Mesenchymal stem cell (in vitro differentiated cells and primary cell): Measurements from ENCODE around the gene MACROH2A1.
A peak's percentile ranks its signal among the peaks of the same experiment; 100 is the strongest.

Experiments used
- DNase-seq: peaks from one replicate; pipeline ENCODE4 v3.0.0-alpha.2; 2013
- H2AFZ ChIP-seq: one replicate; pipeline ENCODE4 v1.6.1; 2013; ENCODE audit warnings: low read depth, mild to moderate bottlenecking, control low read depth, inconsistent platforms, low read length, moderate library complexity
- H2AK5ac ChIP-seq: 2 replicates; pipeline ENCODE4 v1.6.1; 2013; ENCODE audit warnings: low read length, moderate library complexity, mild to moderate bottlenecking, inconsistent platforms; ENCODE audit not compliant: severe bottlenecking
- H2BK120ac ChIP-seq: one replicate; pipeline ENCODE4 v1.6.1; 2013; ENCODE audit warnings: low read depth, mild to moderate bottlenecking, inconsistent platforms, low read length, moderate library complexity
- H2BK12ac ChIP-seq, 2 experiments: one replicate each; pipeline ENCODE4 v1.6.1; 2013; ENCODE audit warnings: inconsistent platforms in 2 of 2, low read length in 2 of 2, mild to moderate bottlenecking in 2 of 2, moderate library complexity in 2 of 2, control low read depth in 1 of 2
- H2BK15ac ChIP-seq: one replicate; pipeline ENCODE4 v1.6.1; 2013; ENCODE audit warnings: mild to moderate bottlenecking, low read depth, inconsistent platforms; ENCODE audit not compliant: poor library complexity, severe bottlenecking
- H2BK5ac ChIP-seq: 2 replicates; pipeline ENCODE4 v1.6.1; 2013; ENCODE audit warnings: low read depth, mild to moderate bottlenecking, low read length, control low read depth, inconsistent platforms; ENCODE audit not compliant: poor library complexity, severe bottlenecking
- H3K14ac ChIP-seq, 2 experiments: one replicate each; pipeline ENCODE4 v1.6.1; 2013; ENCODE audit warnings: inconsistent platforms in 2 of 2, low read length in 2 of 2, control low read depth in 1 of 2, mild to moderate bottlenecking in 1 of 2, moderate library complexity in 1 of 2
- H3K18ac ChIP-seq, 2 experiments: one replicate each; pipeline ENCODE4 v1.6.1; 2013; ENCODE audit warnings: inconsistent platforms in 2 of 2, low read length in 2 of 2, control low read depth in 1 of 2, low read depth in 1 of 2, mild to moderate bottlenecking in 1 of 2
- H3K23ac ChIP-seq, 2 experiments: one replicate each; pipeline ENCODE4 v1.6.1; 2013; ENCODE audit warnings: inconsistent platforms in 2 of 2, low read length in 2 of 2, mild to moderate bottlenecking in 2 of 2, moderate library complexity in 2 of 2, control low read depth in 1 of 2
- H3K27ac ChIP-seq: 2 replicates; pipeline ENCODE4 v1.5.1; 2013; ENCODE audit warnings: mild to moderate bottlenecking, moderate library complexity, low read length, control low read depth, inconsistent platforms; ENCODE audit not compliant: poor library complexity, severe bottlenecking
- H3K27me3 ChIP-seq, 2 experiments: 2 replicates each; pipeline versions ENCODE4 v1.6.1 to v1.7.0; 2013; ENCODE audit warnings: low read length in 2 of 2, mild to moderate bottlenecking in 2 of 2, moderate library complexity in 2 of 2, control low read depth in 1 of 2, inconsistent platforms in 1 of 2; ENCODE audit not compliant: control insufficient read depth in 1 of 2, insufficient read depth in 1 of 2
- H3K36me3 ChIP-seq, 2 experiments: 2 replicates each; pipeline versions ENCODE4 v1.6.1 to v1.7.0; 2013; ENCODE audit warnings: low read length in 2 of 2, control low read depth in 1 of 2, inconsistent platforms in 1 of 2, low read depth in 1 of 2, mild to moderate bottlenecking in 1 of 2; ENCODE audit not compliant: insufficient read depth in 2 of 2, control insufficient read depth in 1 of 2
- H3K4ac ChIP-seq, 2 experiments: one replicate each; pipeline ENCODE4 v1.6.1; 2013; ENCODE audit warnings: inconsistent platforms in 2 of 2, low read length in 2 of 2, mild to moderate bottlenecking in 2 of 2, moderate library complexity in 2 of 2, control low read depth in 1 of 2, low read depth in 1 of 2
- H3K4me1 ChIP-seq: 2 replicates; pipeline ENCODE4 v1.6.1; 2013; ENCODE audit warnings: low read depth, low read length, control low read depth; ENCODE audit not compliant: control insufficient read depth, insufficient read depth
- H3K4me2 ChIP-seq: 2 replicates; pipeline ENCODE4 v1.6.1; 2013; ENCODE audit warnings: low read length, mild to moderate bottlenecking, inconsistent platforms; ENCODE audit not compliant: poor library complexity, severe bottlenecking
- H3K4me3 ChIP-seq, 2 experiments: 2 replicates each; pipeline versions ENCODE4 v1.5.1 to v1.7.0; 2013; ENCODE audit warnings: low read length in 2 of 2, mild to moderate bottlenecking in 2 of 2, control low read depth in 1 of 2, low read depth in 1 of 2; ENCODE audit not compliant: insufficient read depth in 1 of 2
- H3K79me1 ChIP-seq: replicated peaks from 2 replicates; pipeline ENCODE4 v1.6.1; 2013; ENCODE audit warnings: mild to moderate bottlenecking, control low read depth, low read length, inconsistent platforms; ENCODE audit not compliant: poor library complexity, severe bottlenecking
- H3K9ac ChIP-seq: 2 replicates; pipeline ENCODE4 v1.7.0; 2013; ENCODE audit warnings: mild to moderate bottlenecking, low read length, moderate library complexity
- H3K9me3 ChIP-seq: 2 replicates; pipeline ENCODE4 v1.7.0; 2013; ENCODE audit warnings: mild to moderate bottlenecking, low read length; ENCODE audit not compliant: control insufficient read depth
- H4K8ac ChIP-seq: one replicate; pipeline ENCODE4 v1.6.1; 2013; ENCODE audit warnings: inconsistent platforms, mild to moderate bottlenecking, low read length, moderate library complexity
- H4K91ac ChIP-seq: one replicate; pipeline ENCODE4 v1.6.1; 2013; ENCODE audit warnings: mild to moderate bottlenecking, low read length, inconsistent platforms
- WGBS: methylation state at CpG from one replicate; pipeline ENCODE4 v1.1.7; 2013; ENCODE audit warnings: mixed read lengths; 5-methylcytosine and 5-hydroxymethylcytosine counted together

Gene MACROH2A1

GRCh38 chr5:135312255-135312935, 86.6 kb downstream of the MACROH2A1 start:
- Histone ChIP-seq H2AFZ (no peak overlapping the region), H3K79me1 (no peaks in the 10 kb centered on the region), H3K4me3 (no peak overlapping the region), H3K9ac (no peak overlapping the region), H3K14ac (no peak overlapping the region), H3K36me3 (no peaks in the 10 kb centered on the region), H3K4me2 (no peak overlapping the region), H2BK12ac (peak overlapping the region in 1 of 2 experiments; percentile 75), H3K23ac (no peak overlapping the region), H3K27ac (no peak overlapping the region), H3K27me3 (peaks cover 0 to 4% of the 10 kb centered on the region in 2 experiments), H3K9me3 (no peaks in the 10 kb centered on the region), H3K4me1 (peaks cover 13% of the 10 kb centered on the region), H2AK5ac (no peak overlapping the region), H4K8ac (no peak overlapping the region), H4K91ac (no peak overlapping the region), H2BK15ac (no peak overlapping the region), H3K4ac (peak overlapping the region in 1 of 2 experiments; percentile 75), H3K18ac (peak overlapping the region in 1 of 2 experiments; percentile 13), H2BK120ac (no peak overlapping the region), H2BK5ac (no peak overlapping the region)
- 97% methylated on average over 9 of the region's 10 CpGs for WGBS
- peak; percentile 31 for DNase-seq

- 16% methylated on average over 4 of the region's 5 CpGs for WGBS
- H3K36me3 ChIP-seq, result no peaks in the 10 kb centered on the region
- H3K14ac ChIP-seq, result no peak overlapping the region
- no peak overlapping the region for H2AK5ac ChIP-seq
- H2BK120ac ChIP-seq, result no peak overlapping the region
- no peak overlapping the region for H2BK15ac ChIP-seq
- H2AFZ ChIP-seq, result no peak overlapping the region
- H4K91ac ChIP-seq, result no peak overlapping the region
- H3K4me3 ChIP-seq, result no peak overlapping the region
- H3K9ac ChIP-seq, result no peak overlapping the region
- H3K4me2 ChIP-seq, result no peak overlapping the region
- no peaks in the 10 kb centered on the region for H3K79me1 ChIP-seq
- no peaks in the 10 kb centered on the region for H3K27me3 ChIP-seq
- no peak overlapping the region for H3K23ac ChIP-seq
- peak overlapping the region in 1 of 2 experiments; percentile 43 for H3K4ac ChIP-seq
- DNase-seq, result peak; percentile 84
- no peak overlapping the region for H4K8ac ChIP-seq
- H2BK12ac ChIP-seq, result no peak overlapping the region
- no peak overlapping the region for H2BK5ac ChIP-seq
- H3K4me1 ChIP-seq, result peaks cover 14% of the 10 kb centered on the region
- H3K27ac ChIP-seq, result no peak overlapping the region
- no peak overlapping the region for H3K18ac ChIP-seq
- no peaks in the 10 kb centered on the region for H3K9me3 ChIP-seq
Observed at GRCh38 chr5:135310328-135310989, 88.6 kb downstream of the MACROH2A1 start.

DNA sequence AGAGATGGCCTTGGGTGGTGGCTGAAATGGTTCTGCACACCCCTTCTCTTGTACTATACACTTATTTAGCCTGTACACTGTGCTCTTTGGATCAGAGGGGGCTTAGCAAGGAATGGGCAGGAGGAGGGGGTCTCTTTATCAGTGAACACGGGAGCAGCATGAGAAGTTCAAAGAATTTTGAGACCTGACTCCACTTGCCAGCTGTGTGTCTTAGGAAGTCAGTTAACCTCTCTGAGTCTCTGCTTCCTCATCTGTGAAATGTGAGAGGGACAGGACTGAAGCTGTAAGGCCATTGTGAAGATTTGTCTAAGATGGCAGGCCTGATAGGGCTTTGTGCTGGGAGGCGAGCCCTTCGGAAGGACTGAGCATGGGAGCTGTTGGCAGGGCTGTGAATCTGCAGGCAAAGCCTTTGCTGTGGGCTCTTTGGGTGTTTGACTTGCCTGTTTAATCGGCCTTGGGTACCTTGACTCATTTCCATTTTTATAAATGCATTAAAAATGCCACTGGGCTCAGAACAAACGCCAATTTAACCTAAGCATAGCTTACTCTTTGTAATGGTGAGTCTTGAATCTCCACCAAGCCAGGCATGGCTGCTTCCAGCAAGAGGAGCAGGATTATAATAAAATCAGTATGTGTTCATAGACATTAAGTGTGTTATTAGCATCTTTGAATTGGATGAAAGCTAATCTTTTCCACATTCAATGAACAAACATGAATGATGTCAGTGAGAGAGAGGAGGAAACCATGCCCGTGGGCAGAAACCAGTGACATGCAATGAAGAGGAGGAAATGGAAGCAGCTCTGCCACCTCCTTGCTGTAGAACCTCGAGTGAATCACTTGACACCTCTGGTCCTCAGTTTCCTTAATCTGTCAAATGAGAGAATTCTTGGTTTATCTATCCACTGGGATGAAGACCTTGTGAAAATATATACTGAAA, 89.4 kb downstream of the MACROH2A1 start:
- no peak overlapping the region for H2BK5ac ChIP-seq
- peak overlapping the region; percentile 42 for H2AK5ac ChIP-seq
- peak overlapping the region; percentile 79 for H4K91ac ChIP-seq
- peak overlapping the region; percentile 88 to 96 for H2BK12ac ChIP-seq
- H3K27ac ChIP-seq, result no peak overlapping the region
- H3K14ac ChIP-seq, result peak overlapping the region in 1 of 2 experiments; percentile 9
- peaks cover 18% of the 10 kb centered on the region for H3K4me1 ChIP-seq
- no peaks in the 10 kb centered on the region for H3K9me3 ChIP-seq
- no peak overlapping the region for H3K9ac ChIP-seq
- no peak overlapping the region for H2AFZ ChIP-seq
- peak overlapping the region; percentile 87 to 95 for H3K18ac ChIP-seq
- no peaks in the 10 kb centered on the region for H3K79me1 ChIP-seq
- 67% methylated on average over 6 of the region's 7 CpGs for WGBS
- H3K23ac ChIP-seq, result peak overlapping the region in 1 of 2 experiments; percentile 3
- peak overlapping the region; percentile 70 for H4K8ac ChIP-seq
- H3K4me3 ChIP-seq, result no peak overlapping the region
- peak overlapping the region; percentile 97 for H2BK120ac ChIP-seq
- H3K27me3 ChIP-seq, result no peaks in the 10 kb centered on the region
- peak overlapping the region; percentile 32 to 73 for H3K4ac ChIP-seq
- peak; percentile 53 for DNase-seq
- H2BK15ac ChIP-seq, result no peak overlapping the region
- no peak overlapping the region for H3K4me2 ChIP-seq
- no peaks in the 10 kb centered on the region for H3K36me3 ChIP-seq
